Epithelial cell of proximal tubule (primary cell): ENCODE data around the gene PTCRA. TPM values are rescaled to one million over a fixed set of nuclear protein-coding genes. Genes with fewer than 3 reads are reported as not detected.
A peak's percentile ranks its signal among the peaks of the same experiment; 100 is the strongest.

Experiments
- DNase-seq: peaks from one replicate; pipeline ENCODE4 v3.0.0-alpha.2; 2011; ENCODE audit warnings: low read depth
- H3K4me3 ChIP-seq: 2 replicates; pipeline ENCODE4 v1.5.1; 2011; ENCODE audit warnings: low read depth, mild to moderate bottlenecking, low read length
- total RNA-seq: library from RNA; depleted of rRNA; stranded (reverse); fragments of >200 nt; gene quantifications from 2 replicates; pipeline ENCODE4 v1.2.3, GENCODE V29; 2015
- TF ChIP-seq, protein P1 (sequence below): conservative IDR thresholded peaks from 2 replicates; pipeline ENCODE4 v1.5.1; 2012; ENCODE audit warnings: low read depth, mild to moderate bottlenecking, low read length

PTCRA gene
- total RNA-seq, 1 donor from 2014 or later = not detected

DNA sequence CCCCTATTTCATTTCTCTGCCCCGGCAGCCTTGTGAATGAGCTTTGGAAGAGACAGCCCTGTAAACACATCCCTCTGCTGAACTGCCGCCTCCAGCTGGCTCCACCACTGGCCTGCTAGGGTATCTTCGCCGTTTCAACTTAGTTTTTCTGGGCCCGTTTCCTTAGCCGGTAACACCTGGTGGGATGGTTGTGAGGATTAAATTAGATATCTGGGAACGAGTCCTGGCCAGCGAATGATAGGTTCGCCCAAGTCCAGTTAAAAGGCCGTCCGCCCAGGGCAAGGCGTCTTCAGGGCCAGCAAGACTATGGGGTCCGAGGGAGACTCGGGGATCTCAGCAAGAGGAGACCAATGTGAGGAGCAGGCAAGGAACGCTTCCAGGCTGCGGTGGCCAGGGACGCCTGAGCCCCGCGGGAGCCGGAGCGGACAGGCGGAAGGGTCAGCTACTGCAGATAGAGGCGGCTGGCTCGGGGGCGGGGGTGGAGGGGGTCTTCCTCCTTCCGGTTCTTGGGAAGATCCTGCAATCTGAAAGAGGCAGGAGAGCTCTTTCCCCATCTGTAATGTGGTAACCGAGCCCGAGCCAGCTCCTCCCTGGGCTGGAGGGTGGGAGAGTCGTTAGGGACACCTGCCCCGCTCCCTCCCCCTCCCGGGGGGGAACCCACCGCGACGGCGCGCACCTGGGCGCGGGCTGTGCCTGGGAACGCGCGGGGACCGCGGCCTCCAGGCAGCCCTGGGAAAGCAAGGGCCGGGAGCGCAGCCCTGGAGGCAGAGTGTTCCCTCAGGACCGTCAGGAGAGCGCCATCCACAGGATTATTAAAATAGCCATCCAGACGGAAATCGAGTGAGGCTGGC lies 4.5 kb upstream of the PTCRA start:
- no peak for DNase-seq
- peak overlapping the region; percentile 38 for H3K4me3 ChIP-seq
- TF ChIP-seq, protein P1, sequence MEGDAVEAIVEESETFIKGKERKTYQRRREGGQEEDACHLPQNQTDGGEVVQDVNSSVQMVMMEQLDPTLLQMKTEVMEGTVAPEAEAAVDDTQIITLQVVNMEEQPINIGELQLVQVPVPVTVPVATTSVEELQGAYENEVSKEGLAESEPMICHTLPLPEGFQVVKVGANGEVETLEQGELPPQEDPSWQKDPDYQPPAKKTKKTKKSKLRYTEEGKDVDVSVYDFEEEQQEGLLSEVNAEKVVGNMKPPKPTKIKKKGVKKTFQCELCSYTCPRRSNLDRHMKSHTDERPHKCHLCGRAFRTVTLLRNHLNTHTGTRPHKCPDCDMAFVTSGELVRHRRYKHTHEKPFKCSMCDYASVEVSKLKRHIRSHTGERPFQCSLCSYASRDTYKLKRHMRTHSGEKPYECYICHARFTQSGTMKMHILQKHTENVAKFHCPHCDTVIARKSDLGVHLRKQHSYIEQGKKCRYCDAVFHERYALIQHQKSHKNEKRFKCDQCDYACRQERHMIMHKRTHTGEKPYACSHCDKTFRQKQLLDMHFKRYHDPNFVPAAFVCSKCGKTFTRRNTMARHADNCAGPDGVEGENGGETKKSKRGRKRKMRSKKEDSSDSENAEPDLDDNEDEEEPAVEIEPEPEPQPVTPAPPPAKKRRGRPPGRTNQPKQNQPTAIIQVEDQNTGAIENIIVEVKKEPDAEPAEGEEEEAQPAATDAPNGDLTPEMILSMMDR = peak; percentile 17

DNA sequence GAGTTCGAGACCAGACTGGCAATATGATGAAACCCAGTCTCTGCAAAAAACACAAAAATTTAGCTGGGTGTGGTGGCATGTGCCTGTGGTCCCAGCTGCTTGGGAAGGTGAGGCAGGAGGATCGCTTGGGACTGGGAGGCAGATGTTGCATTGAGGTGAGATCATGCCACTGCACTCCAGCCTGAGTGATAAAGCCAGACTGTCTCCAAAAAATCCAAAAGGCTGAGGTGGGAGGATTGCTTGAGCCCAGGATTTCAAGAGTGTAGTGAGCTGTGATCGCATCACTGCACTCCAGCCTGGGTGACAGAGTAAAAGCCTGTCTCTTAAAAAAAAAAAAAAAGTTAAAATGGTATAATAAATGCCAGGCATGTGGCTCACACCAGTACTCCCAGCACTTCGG lies 1.3 kb upstream of the PTCRA start:
- no peak overlapping the region for H3K4me3 ChIP-seq
- DNase-seq = no peak
- TF ChIP-seq, protein P1 = no peak

DNA sequence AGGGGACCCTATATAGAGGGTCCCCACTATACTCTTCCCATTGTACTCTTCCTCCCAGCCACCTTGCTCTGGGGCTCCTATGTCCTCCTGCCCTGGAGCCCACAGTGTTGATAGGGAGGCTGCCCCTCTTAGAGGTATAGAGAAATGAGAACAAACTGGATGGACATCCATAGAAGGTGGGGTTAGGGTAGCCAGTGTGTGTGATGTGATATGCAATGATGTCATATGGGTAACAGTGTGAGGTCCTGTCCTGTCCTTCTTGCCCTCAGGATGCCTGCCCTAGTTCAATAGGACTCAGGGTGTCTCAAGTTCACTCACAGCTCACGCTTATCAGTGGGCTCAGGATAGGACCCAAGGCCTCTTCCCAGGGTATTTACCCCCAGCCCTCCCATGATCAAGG lies 435 bp downstream of the PTCRA start:
- no peak overlapping the region for H3K4me3 ChIP-seq
- TF ChIP-seq, protein P1 = no peak
- DNase-seq = no peak

DNA sequence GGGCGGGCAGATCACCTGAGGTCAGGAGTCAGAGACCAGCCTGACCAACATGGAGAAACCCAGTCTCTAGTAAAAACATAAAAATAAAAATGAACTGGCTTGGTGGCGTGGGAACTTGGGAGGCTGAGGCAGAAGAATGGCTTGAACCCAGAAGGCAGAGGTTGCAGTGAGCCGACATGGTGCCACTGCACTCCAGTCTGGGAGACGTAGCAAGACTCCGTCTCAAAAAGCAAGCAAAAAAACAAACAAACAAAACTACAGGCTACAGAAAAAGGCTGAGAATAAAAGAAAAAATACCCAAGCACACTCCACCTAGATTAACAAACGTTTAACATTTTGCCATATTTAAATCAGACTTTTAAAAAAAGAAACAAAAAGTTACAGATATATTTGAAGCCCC lies 5.9 kb downstream of the PTCRA start:
- DNase-seq = no peak
- H3K4me3 ChIP-seq = no peak overlapping the region
- TF ChIP-seq, protein P1 = no peak

DNA sequence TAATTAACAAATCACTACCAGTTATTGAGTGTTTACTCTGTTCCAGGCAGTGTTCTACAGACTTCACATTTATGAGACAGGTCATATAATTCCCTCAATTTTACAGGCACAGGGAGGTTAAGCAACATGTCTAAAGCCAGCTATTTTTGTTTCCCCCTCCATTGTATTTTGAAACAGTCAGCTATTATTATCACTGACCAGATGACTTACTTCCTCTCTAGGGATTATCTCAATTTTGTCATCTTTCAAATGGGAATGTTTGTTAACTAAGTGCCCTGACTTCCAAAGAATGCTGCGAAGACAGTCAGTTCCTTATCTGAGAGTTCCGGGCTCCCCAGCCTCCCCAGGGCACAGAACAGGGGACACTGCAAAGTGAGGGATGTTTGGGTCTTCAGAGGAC lies 7.8 kb downstream of the PTCRA start:
- no peak overlapping the region for H3K4me3 ChIP-seq
- TF ChIP-seq, protein P1 = no peak

DNA sequence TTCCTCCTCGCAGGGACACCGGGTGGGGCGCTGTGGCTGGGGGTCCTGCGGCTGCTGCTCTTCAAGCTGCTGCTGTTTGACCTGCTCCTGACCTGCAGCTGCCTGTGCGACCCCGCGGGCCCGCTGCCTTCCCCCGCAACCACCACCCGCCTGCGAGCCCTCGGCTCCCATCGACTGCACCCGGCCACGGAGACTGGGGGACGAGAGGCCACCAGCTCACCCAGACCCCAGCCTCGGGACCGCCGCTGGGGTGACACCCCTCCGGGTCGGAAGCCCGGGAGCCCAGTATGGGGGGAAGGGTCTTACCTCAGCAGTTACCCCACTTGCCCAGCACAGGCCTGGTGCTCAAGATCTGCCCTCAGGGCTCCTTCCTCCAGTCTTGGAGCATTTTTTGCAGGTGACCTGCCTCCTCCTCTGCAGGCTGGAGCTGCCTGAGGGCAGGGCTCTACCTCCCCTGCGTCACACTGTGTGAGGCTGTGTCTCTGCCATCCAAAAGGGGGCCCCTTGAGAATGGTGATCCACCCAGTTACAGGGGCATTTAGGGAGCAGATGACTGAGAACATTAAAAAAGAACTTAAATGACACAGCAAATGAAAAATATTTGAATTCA lies 9.5 kb downstream of the PTCRA start:
- TF ChIP-seq, protein P1 = no peak
- no peak overlapping the region for H3K4me3 ChIP-seq
- no peak for DNase-seq

More for the DNA sequence above, 7.8 kb downstream of the PTCRA start:
- DNase-seq = no peak
